ENCODE results near the gene DEK.
"Not testable (repeated sequence)": the region's sequence is repeated elsewhere in the genome, so short reads cannot be mapped to it uniquely, and the experiment has no call there.

DEK gene

DNA sequence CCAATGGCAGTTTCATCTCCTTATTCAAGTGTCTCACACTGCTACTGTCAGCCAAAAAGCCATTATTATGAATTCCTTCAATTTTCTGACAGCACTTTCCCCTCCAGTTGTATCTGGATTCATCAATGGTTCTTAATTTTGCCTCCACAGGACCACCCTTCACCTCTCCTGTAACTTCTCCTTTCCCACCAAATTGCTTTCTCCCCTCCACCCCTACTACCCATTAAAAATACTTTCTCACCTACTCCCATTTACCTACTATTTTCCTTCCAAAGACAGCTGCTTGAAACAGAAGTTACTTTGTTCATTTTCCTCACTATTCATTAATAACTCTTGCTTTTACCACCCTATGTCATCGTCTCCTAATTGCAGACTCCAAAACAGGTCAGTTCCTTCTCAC, 29.8 kb downstream of the DEK start:
- ATAC-seq: no peak

DNA sequence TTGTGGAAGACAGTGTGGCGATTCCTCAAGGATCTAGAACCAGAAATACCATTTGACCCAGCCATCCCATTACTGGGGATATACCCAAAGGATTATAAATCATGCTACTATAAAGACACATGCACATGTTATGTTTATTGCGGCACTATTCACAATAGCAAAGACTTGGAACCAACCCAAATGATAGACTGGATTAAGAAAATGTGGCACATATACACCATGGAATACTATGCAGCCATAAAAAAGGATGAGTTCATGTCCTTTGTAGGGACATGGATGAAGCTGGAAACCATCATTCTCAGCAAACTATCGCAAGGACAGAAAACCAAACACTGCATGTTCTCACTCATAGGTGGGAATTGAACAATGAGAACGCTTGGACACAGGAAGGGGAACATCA, 30.6 kb downstream of the DEK start:
- not testable (repeated sequence) for ATAC-seq

DNA sequence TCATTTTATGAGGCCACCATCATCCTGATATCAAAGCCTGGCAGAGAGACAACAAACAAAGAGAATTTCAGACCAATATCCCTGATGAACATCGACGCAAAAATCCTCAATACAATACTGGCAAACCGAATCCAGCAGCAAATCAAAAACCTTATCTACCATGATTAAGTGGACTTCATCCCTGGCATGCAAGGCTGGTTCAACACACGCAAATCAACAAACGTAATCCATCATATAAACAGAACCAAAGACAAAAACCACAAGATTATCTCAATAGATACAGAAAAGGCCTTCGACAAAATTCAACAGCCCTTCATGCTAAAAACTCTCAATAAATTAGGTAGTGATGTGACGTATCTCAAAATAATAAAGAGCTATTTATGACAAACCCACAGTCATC, 32.5 kb downstream of the DEK start:
- ATAC-seq: not testable (repeated sequence)

DNA sequence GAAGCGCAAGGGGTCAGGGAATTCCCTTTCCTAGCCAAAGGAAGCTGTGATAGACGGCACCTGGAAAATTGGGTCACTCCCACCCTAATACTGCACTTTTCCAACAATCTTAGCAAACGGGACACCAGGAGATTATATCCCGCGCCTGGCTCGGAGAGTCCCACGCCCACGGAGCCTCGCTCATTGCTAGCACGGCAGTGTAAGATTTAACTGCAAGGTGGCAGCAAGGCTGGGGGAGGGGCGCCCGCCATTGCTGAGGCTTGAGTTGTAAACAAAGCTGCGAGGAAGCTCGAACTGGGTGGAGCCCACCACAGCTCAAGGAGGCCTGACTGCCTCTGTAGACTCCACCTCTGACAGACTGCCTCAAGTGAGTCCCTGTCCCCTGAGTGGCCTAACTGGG, 35.7 kb downstream of the DEK start:
- not testable (repeated sequence) for ATAC-seq

DNA sequence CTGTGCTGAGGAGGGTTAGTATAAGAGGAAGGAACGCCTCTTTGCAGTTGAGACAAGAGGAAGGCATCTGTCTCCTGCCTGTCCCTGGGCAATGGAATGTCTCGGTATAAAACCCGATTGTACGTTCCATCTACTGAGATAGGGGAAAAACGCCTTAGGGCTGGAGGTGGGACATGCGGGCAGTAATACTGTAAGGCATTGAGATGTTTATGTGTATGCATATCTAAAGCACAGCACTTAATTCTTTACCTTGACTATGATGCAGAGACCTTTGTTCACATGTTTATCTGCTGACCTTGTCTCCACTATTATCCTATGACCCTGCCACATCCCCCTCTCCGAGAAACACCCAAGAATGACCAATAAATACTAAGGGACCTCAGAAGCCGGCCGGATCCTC, 37.2 kb downstream of the DEK start:
- not testable (repeated sequence) for ATAC-seq

DNA sequence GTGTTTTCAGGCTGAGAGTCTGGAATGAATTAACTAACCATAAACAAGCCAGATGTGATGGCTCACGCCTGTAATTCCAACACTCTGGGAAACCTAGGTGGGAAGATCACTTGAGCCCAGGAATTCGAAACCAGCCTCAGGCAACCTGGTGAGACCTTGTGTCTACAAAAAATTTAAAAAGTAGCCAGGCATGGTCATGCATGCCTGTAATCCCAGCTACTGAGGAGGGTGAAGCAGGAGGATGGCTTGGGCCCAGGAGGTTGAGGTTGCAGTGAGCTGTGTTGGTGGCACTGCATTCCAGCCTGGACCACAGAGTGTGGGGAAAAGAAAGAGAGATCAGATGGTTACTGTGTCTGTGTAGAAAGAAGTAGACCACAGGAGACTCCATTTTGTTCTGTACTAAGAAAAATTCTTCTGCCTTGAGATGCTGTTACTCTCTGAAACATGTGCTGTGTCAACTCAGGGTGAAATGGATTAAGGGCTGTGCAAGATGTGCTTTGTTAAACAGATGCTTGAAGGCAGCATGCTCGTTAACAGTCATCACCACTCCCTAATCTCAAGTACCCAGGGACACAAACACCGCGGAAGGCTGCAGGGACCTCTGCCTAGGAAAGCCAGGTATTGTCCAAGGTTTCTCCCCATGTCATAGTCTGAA, 37.8 kb downstream of the DEK start:
- not testable (repeated sequence) for ATAC-seq

DNA sequence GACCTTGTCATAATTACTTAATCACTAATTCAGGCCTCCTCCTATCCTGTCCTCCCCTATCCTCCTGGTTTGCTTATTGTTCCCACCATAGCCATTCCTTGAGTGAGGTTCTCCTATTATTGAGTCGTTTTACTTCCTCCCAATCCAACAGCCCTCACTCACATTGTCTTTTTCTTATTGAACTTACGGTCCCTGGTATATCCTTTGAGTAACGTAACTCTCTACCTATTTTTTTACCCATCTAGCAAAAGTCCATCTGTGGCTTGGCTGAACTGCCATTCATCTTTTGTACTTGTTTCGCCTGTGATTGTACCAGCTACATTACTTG, 43.1 kb downstream of the DEK start:
- no peak for ATAC-seq

DNA sequence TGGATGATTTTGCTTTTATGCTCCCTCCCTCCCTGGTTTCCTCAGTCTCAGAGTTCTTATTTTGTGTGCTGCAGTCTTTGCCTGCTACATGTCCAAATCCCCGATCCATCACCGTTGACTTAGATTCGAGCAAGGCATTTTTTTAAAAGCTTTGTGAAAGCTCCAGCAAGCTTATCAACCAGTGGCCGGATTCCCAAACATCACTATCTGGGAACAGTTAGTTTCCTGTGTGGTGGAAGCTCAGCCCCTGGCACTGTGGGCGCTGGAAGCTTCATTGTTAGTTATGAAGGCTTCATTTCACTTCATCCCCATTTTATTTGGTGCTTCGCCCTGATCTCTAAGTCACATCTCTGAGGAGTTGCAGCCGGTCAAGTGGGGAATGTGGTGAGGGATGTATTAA, 44.7 kb downstream of the DEK start:
- ATAC-seq: no peak

DNA sequence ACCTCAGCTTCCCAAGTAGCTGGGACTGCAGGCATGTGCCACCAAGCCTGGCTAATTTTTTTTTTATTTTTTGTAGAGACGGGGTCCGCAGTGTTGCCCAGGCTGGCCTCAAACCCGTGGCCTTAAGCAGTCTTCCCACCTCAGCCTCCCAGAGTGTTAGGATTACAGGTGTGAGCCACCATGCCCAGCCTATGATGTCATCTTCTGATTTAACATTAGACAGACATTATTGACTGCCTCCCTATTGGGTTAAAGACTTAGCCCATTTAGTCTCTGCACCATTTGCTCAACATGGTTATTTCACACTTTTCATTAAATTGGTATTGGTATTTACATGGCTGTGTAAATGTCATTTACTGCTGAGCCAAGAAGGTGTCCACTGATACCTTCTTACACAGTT, 46.1 kb downstream of the DEK start:
- ATAC-seq: no peak

DNA sequence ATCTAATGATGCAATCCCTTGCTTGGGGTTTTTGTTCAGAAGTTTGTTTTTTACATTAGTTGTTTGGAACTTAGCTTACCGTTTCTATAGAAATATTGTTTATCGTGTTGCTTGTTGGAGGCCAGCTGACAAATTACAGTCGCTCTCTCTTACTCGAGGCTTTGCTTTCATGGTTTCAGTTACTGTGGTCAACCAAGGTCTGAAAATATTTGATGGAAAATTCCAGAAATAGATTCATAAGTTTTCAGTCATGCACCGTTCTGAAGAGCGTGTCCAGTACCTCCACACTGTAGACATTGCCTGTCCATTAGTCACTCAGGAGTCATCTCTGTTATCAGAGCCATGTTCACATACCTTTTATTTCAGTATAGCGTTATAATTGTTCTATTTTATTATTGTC, 47.9 kb downstream of the DEK start:
- ATAC-seq: no peak

DNA sequence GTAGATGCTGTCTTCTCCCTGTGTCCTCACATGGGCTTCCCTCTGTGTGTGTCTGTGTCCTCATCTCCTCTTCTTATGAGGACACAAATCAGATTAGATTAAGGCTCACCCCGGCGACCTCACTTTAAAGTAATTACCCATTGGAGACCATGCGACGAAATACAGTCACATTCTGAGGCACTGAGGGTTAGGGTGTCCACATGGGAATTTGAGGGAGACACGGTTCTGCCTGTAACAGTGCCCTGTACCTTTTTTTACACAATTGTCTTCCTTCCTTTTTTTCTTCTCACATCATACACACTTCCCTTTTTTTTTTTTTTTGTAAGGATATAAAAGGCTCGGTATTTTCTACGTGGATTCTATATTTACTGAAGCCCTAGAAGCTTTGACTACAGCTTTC, 48.9 kb downstream of the DEK start:
- no peak for ATAC-seq

DNA sequence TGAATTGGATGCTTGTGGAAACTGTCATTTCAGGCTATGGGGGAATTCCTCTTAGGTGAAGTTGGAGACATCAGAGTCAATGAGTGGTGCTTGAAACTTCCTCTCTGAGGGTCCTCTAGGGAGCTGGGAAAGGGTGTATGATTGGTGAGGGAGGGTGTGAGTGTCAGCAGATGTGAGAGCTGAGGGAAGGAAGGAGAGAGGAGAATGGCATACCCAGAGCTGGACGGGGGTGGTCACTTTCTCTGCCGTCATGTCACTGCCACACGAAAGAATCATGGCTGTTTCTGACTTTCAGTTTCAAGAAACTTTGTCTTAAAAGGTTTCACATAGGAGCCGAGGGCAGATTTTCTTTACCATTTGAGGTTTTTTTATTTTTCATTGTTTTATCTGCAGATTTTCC, 50.3 kb downstream of the DEK start:
- no peak for ATAC-seq

DNA sequence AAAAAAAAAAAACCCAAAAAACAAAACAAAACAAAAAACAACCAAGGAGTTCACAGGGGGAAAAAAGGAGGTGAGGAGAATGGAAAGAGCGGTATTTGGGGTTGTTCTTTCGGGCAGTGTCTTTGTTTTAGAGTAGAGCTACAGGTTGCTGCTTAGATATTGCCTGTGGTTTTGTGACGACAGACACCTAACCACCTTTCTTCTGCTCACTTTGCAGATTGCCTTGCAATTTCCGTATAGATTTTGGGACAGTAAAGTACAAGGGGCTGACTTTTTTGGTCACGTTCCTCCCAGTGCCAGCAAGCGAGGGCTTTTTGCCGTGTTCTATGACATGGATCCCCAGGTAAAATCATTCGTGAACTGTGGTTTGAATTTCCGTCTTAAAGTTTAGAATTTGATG, 50.9 kb downstream of the DEK start:
- no peak for ATAC-seq

DNA sequence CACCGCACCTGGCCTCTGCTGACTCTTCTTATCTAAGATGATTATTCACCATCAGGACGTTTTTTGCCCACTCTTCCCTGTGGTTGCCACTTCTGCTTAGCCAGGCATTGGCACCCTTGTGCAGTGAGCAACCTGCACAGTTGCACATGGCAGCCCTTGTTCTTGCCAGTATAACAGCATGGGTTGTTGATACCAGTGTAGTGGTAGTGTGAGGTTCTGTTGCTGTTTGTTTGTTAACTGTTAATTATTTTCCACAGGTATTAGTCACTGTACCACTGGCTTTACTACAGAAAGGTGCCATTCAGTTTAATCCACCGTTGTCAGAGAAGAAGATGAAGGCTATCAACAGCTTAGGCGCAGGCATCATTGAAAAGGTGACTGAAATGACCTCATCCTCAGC, 52.1 kb downstream of the DEK start:
- no peak for ATAC-seq

DNA sequence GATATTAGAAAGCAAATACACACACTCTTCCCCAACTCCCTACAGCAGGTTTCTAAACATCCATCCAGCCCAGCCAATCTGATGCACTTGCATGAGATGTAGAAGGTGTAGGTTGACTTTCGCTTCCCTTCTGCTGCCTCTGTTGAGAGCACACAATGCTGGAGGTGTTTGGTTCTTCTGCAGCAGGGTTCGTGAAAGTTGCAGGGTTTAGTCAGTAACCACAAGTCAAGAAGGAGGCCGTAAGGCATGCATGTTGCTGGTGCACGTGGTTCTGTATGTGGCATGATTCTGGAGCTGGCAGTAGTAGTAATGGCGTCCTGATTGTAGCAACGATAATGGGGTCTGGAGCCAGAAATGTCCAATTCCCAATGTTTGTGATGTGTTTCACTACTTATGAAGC, 53.0 kb downstream of the DEK start:
- ATAC-seq: peak; percentile 35 to 77

DNA sequence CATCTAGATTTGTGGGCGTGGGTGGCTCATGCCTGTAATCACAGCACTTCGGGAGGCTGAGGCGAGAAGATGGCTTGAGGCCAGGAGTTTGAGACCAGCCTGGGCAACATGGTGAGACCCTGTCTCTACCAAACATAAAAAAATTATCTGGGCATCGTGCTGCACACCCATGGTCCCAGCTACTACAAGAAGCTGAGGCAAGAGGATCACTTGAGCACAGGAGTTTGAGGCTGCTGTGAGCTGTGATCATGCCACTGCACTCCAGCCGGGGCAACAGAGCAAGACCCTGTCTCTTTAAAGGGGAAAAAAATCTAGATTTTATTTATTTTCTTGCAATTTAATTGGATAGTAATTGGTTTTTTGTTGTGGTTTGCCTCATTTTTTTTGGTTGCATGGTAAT, 53.6 kb downstream of the DEK start:
- no peak for ATAC-seq

DNA sequence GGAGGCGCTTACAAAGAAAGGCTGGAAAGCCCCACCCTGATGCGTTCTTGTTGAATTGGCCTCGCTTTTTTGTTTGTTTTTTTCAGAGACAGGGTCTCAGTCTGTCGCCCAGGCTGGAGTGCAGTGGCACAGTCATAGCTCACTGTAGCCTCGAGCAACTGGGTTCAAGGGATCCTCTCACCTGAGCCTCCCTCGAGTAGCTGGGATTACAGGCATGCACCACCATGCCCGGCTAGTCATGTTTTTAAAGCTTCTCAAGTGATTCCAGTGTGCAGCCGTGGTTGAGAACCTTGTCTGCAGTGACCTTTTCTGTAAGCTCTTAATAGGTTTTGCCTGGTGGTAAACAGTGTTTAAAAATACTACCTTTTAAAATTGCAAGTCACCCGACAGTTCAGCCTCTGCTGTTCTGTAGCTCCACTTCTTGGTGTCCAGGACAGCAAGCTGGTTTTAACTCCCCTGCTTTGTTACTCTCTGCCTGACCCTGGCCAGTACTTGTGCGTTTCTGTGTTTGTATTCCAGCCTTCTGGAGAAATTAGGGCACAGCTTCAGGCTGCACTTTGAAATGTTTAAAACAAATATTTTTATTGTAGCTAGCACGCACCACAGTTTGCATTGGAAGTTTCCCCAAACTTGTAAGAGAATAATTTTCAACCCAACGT, 54.7 kb downstream of the DEK start:
- no peak for ATAC-seq

DNA sequence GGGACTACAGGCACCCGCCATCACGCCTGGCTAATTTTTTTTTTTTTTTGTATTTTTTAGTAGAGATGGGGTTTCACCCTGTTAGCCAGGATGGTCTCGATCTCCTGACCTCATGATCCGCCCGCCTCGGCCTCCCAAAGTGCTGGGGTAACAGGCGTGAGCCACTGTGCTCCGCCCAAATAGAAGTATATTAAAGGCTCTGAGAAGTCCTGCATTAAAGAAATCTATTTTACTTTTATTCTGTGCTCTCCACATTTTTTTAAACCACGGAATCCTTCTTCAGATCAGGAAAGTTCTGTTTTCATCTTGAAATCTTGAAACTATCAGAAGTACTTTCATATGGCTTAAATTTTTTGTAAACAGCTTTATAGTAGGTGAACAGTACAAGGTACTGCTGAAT, 55.6 kb downstream of the DEK start:
- ATAC-seq: not testable (repeated sequence)

DNA sequence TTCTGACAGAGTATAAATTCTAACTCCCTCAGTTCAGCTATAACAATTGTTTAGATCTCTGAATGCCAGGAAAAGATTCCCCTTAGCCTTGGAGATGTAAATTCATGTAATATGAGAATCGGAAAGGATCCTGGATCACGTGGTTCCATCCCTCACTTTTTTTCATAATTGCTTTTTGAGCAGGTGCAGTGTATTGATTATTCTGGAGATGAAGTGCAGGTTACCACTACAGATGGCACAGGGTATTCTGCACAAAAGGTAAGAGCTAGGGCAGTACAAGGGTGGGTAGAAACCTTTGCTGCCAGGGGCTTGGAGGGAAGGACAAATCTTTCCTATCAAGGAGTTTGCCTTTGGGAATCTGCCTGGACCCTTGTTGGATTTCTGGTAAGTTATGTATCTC, 56.4 kb downstream of the DEK start:
- no peak for ATAC-seq

DNA sequence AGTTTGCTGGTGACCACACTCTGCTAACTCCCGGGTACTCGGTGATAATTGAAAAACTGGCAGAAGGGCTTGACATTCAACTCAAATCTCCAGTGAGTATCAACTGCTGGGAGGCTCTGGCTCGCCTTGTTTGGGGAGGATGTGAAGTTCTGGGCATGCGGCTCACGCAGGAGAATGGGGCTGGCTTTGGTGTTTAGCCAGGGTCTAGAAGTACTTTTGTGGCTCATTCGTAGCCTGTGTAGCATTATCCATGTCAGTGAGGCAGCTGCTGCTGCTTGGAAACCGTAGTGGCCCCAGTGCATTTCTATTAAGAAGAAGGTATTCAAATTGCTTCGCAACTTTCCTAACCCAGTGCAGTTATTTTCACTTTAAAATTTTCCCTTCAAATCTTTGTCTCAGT, 56.9 kb downstream of the DEK start:
- no peak for ATAC-seq

DNA sequence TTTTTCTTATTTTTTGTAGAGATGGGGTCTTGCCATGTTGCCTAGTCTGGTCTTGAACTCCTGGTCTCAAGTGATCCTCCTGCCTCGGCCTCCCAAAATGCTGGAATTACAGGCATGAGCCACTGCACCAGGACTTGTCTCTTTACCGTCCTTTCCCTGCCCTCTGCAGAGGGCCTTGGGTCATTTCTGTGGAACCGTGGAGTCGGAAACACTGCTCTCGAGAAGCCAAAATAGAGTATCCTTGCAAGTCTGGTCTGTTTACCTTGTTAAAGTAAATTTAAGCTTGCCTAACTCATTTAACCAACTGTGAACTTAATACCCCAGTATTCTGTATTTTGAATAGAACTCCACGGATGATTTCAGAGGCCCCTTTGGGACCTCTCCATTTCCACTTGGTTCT, 57.7 kb downstream of the DEK start:
- no peak for ATAC-seq

DNA sequence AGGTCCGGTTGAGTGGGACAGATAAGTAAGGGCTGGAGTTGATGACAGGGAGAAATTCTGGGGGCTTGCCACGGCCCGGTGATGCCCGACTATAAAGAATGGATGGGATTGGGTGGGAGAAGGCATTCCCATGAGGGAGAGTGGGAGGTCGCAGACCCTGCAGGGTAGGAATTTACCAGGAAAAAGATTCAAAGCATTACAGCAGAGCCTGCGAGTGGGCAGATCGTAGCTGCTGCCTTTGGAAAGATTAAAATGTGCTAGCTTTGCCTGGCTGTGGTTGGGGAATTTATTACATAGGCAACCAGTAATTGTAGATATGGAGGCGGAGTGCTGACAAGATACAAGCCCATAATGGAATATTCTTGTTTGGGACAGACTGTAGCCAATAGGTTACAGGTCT, 59.6 kb downstream of the DEK start:
- ATAC-seq: no peak

DNA sequence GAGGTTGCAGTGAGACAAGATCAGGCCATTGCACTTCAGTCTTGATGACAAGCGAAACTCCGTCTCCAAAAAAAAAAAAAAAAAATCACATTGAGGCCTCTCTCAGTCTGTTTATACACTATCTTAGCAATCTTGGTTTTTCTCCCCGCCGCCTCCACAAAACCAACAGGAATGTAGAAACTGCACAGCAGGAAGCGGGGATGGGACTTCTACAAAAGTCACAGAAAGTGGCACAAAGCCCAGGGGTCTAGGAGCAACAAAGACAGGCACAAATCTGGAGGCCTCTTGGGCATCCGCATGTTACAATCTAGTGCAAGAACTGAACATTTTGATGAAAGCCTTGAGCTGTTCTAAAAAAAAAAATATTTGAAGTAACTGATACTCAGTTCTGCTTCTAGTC, 60.5 kb downstream of the DEK start:
- no peak for ATAC-seq

DNA sequence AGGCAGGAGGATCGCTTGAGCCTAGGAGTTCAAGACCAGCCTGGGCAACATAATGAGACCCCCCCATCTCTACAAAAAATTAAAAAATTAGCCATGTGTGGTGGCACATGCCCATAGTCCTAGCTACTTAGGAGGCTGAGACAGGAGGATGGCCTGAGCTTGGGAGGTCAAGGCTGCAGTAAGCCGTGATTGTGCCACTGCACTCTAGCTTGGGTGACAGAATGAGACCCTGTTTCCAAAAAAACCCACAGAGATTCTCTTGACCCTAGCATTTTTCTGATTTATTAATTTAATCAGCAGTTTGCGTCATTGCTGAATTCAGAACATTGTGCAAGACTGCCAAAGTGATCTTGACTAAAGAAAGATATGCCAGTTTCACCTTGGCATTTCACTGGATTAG, 72.3 kb downstream of the DEK start:
- no peak for ATAC-seq

DNA sequence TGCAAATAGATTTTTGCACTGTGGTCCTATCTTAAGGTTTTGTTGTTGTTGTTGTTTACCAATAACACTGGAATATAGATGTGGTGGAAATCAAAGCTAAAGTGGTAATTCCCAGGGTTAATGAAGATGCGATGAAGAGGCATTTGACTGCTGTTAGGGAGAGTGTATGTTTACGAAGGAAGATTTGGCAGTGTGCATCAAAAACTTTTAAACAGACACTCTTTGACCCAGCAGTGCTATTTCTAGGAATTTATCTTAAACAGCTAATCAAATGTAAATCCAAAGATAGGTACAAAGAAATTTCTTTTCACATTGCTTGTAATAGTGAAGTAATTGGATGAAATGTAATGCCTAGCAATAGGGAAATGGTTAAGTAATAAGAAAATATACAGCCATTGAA, 75.1 kb downstream of the DEK start:
- ATAC-seq: no peak
